DMS153 treated with DMSO at 0.1 percent for 48 hours (cell line): Measurements from ENCODE around the gene UBL3.

Source experiments
- DNase-seq: peaks from one replicate; lab custom pipeline; 2025; ENCODE audit not compliant: unreplicated experiment; lab: John Stamatoyannopoulos, UW

UBL3 gene

DNA sequence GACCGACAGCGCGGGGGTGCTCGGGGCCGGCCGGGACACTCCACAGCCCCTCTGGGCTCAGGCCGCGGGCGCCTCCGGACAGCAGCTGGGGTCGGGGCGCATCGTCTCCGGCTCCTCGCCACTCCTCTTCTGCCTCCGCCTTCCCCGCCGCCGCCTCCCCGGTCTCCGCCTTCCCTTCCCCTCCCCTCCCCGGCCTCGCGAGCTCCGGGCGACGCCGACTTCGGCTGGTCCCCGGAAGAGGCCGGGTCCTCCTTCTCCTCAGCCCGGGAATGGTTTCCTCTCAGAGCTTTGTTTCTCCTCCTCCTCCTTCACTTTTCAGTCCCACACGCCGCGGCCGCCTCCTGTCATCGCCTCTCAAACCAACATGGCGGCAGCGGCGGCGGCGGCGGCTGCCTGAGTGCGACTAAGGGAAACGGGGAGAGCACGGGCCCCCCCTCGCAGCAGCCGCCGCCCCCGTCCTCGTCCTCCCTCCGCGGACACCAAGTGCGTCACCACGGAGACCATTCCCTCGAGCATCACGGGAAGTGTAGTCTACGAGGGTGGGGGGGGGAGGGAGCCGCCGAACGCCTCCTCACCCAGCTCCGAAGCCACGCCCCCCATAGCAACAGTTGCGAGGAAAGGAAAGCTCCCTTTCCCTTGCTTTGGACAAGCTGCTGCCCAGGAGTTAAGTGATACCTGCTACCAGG, at the start of gene UBL3:
Gene UBL3 (minus strand): TSS at position 405 of the 686 bp plus-strand sequence. CDS start 1,079 bp downstream, outside the sequence.
- peak; percentile 86 for DNase-seq

- DNase-seq = no peak
Measured at GRCh38 chr13:29897102-29897501, 46.7 kb upstream of the UBL3 start.

GRCh38 chr13:29893438-29893837, 43.0 kb upstream of the UBL3 start:
- DNase-seq = no peak

DNA sequence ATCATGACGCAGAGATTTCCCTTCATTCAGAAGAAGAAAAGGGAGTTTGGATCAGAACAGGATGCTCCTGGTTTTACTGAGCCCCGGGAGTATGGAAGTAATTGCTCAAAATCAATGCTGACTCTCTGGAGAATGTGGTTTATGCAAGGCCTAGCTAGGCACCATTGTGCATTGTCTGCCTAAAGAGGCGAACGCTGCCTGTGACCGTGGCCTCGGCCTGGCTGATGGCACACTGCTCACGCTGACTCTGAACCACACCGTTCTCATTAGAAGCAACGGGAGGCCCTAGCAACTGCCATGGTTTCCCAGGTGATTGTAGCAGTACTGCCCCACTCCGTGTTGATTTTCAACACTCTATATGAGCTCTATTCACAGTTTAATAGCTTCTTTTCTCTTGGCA, 41.7 kb upstream of the UBL3 start:
- peak; percentile 39 for DNase-seq

DNA sequence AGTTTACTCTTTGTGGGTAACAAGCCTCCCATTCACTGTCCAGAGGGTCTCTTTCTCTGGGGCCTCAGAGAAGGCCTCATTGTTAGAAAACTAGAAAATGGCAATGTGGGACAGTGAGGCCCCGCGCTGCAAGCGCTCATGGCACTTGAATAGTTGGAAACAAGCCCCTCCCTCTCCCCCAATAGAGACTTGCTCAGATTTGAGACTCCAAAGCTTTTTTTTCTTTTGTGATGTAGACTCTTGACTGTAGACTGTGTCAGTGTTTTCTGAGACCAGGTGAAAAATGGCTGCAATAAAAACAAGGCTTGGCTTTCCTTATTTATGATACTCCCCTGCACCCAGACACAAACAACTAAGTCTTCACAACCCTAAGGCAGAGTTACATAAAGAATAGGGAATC, 38.7 kb upstream of the UBL3 start:
- DNase-seq = no peak

- no peak for DNase-seq
Measured at GRCh38 chr13:29888306-29888705, 37.9 kb upstream of the UBL3 start.

DNA sequence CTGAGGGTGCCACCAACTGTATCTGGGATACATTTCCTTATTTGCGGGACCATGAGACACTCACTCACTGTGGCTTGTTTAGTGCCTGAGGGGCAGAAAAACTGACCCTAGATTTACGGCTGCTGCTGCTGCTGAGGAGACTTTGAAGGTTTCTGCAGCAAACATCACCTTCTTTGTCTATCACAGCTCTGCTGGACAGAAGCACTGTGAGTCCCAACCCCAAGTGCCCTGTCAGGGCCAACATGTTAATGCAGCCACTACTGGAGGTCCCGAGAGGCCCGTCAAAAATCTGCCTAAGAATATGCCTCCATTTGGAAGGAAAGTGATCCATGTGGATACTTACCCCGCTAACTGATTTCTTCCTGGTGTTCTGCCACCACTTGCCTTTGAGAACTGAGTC, 37.3 kb upstream of the UBL3 start:
- DNase-seq = no peak

DNA sequence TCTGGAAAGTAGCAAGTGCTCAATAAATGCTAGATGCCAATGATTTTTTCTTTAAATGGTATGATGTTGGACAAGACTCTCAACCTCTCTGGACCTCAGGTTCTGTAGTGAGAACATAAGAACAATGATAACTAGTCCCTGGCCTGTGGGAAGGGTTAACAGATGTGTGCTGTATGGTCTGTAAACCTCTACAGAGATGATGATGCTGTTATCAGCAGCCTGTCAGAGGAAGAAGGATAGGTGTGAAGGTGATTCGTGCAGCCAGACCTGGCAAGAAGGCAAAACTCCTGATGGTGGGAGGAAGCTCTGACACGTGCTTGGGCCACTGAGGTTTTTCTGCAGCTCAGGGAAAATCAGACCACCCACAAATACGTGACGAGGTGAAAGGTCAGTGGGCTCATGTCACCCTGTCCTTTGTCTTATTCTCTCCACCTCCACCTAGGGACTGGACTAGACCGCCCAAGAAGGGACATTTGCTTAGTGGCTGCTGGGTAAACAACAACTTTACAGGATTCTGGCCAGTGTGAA, 36.7 kb upstream of the UBL3 start:
- DNase-seq = no peak

DNA sequence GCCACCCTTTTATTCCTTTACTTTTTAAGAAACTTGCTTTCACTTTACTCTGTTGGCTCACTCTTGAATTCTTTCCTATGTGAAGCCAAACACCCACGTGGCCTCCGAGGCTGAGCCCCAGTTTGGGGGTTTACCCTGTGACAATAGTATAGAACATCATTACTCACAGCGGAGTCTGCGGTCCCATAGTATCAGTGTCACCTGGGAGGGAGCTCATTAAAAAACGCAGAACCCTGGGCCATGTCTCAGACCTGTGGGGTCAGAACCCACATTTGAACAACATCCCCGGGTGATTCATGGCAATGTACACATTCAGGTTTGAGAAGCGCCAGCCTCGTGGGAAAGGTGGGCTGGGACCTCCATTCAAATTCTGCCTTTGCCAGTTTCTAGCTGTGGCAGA, 36.0 kb upstream of the UBL3 start:
- no peak for DNase-seq

GRCh38 chr13:29885989-29886388, 35.6 kb upstream of the UBL3 start:
- no peak for DNase-seq

GRCh38 chr13:29884671-29885430, 34.4 kb upstream of the UBL3 start:
- DNase-seq = no peak

- DNase-seq = no peak
Measured at GRCh38 chr13:29883941-29884518, 33.6 kb upstream of the UBL3 start.

- DNase-seq = no peak
Measured at GRCh38 chr13:29882076-29882475, 31.7 kb upstream of the UBL3 start.

DNA sequence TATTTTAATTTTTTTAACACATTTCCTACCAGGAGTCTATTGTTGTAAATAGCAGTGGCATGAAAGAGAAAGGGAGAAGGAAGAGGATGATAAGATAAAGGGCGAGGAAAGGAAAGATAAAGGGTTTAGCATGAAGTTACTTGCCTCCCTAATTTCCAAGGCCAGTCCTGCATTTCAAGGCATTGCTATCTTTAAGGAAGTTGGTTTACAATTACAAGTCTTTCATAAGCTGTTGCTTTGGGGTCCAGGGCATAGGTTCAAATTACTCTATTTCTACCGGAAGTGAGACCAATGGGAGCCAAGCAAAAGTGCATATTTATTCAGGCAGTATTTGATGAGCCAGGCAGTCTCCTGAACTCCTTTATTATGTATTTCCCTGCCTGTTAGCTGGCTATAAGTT, 27.7 kb upstream of the UBL3 start:
- no peak for DNase-seq

GRCh38 chr13:29877456-29878078, 27.1 kb upstream of the UBL3 start:
- no peak for DNase-seq

DNA sequence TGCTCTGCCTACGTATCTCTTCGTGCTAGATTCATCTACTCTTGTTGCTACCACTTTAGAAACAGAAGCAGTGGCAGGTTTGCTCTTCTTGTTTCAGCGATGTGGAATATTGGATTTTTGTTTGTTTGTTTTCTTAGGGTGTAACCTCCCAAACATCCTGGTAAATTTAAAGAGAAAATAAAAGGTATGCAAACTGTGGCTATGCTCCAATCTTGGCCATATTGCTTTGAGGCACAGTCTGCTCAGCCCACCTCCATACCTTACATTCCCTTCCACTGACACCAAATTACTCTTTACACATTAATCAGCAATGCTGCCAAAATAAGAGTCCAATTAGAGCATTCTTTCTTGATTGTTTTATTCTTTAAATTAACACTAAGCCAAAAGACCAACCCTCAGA, 25.2 kb upstream of the UBL3 start:
- DNase-seq = no peak

DNA sequence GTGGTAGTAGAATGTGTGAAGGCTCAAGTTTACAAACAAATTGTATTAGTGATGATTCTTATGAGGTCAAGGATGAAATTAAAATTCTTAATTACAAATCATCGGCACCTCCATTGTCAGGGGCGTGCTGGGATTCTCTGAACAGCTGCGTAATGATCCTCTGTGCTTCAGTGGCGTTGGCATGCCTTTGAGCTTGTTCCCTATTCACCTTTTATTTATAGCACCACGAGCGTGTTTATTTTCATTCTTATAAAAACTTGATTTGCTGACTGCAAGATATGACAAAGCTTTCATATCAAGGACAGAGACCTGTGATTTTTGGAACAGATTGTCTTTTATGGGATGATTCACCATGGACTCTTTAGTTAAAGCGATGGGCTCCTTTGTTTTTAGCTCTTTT, 18.2 kb upstream of the UBL3 start:
- no peak for DNase-seq

- no peak for DNase-seq
Measured at GRCh38 chr13:29865934-29866333, 15.5 kb upstream of the UBL3 start.

DNA sequence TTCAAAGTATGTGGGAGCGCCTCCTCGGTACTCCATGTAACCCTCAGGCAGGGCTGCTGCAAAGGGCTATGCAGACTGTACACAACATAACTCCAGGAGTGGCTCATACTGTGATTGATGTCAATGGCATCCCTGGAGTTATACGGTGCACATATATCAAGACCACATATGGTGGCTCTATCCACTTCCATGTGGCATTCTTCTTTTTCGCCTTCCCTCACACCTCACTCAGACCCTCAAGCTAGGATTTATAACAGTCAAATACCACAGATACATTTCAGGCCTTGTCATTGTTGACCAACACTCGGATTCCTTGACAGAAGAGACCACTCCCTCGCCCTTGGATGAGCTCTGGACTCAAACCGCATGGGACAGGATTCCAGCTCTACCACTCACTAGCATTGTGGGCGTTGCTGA, 11.3 kb upstream of the UBL3 start:
- no peak for DNase-seq

GRCh38 chr13:29859971-29860370, 9.6 kb upstream of the UBL3 start:
- DNase-seq = no peak

DNA sequence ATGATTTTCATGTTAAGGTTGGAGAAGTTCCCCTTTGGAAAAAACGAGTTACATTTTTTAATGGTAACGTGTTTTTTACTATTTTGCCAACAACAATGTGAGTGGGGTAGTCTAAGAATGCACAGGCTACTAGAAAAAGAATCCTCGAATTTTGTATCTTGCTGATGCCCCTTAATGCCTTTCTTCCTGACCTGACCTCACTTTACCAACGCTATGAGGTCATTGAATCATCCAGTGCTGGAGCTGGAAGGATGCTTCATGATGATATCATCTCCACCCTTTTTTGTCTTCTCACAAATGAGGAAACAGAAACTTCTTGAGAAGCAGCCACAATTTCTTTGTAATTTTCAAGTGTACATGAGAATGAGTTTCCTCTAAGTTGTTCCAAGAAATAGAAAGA, 8.2 kb upstream of the UBL3 start:
- no peak for DNase-seq

- no peak for DNase-seq
Measured at GRCh38 chr13:29858231-29858630, 7.8 kb upstream of the UBL3 start.
